Measurements from ENCODE around the gene R3HDM2. TPM values are rescaled to one million over a fixed set of nuclear protein-coding genes. Genes with fewer than 3 reads are reported as not detected.
A peak's percentile ranks its signal among the peaks of the same experiment; 100 is the strongest.

Gene R3HDM2
- total RNA-seq, 1 donor from 2014 or later: 19.2 TPM

DNA sequence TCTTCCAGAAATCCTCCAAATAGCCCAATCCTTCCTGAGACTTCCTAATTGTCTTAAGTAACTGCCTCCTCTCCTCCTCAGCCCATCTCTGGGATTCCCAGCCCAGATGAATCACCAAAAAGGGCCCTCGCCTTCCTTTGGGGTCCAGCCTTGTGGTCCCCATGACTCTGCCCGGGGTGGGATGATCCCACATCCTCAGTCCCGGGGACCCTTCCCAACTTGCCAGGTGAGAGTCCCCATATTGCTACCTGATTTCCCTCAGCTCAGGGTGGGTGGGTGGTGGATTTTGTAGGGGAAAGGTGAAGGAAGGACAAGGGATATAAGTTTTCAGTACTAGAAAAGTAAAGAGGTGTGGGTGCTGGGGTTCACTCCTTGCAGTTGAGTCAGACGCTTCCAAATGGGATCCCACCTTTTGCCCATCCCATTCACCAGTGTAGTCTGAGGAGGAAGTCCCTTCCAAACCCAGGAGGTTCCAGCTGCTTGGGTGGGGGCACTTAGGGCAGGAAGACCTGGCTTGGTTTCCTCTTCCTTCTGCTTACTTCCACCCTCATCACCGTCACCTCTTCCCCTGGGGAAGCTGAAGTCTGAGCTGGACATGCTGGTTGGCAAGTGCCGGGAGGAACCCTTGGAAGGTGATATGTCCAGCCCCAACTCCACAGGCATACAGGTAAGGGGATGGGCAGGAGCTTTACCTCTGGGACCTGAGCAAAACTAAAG lies 34.3 kb upstream of the R3HDM2 start:
- no peak overlapping the region for H2AFZ ChIP-seq (ENCODE audit: low read depth, low read length)
- H3K36me3 ChIP-seq (ENCODE audit: insufficient read depth, low read length): no peaks in the 10 kb centered on the region
- H3K4me2 ChIP-seq (ENCODE audit: low read length): no peak overlapping the region
- peak overlapping the region; percentile 22 for H3K4me3 Mint-ChIP-seq (ENCODE audit: unreplicated experiment)
- TF ChIP-seq, protein P1, sequence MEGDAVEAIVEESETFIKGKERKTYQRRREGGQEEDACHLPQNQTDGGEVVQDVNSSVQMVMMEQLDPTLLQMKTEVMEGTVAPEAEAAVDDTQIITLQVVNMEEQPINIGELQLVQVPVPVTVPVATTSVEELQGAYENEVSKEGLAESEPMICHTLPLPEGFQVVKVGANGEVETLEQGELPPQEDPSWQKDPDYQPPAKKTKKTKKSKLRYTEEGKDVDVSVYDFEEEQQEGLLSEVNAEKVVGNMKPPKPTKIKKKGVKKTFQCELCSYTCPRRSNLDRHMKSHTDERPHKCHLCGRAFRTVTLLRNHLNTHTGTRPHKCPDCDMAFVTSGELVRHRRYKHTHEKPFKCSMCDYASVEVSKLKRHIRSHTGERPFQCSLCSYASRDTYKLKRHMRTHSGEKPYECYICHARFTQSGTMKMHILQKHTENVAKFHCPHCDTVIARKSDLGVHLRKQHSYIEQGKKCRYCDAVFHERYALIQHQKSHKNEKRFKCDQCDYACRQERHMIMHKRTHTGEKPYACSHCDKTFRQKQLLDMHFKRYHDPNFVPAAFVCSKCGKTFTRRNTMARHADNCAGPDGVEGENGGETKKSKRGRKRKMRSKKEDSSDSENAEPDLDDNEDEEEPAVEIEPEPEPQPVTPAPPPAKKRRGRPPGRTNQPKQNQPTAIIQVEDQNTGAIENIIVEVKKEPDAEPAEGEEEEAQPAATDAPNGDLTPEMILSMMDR (IDR thresholded peaks at IDR 0.05; ENCODE audit: insufficient read depth, low read depth, low read length): no peak
- no peak for TF ChIP-seq EZH2 (IDR thresholded peaks at IDR 0.05; ENCODE audit: insufficient read depth, low read length)
- H3K27ac ChIP-seq (ENCODE audit: low read depth, low read length): no peak overlapping the region
- H3K9me3 Mint-ChIP-seq (ENCODE audit: unreplicated experiment): peaks cover 5% of the 10 kb centered on the region
- peaks cover 18% of the 10 kb centered on the region for H3K4me1 ChIP-seq (ENCODE audit: insufficient read depth, low read length)
- H3K4me1 Mint-ChIP-seq (ENCODE audit: low read depth, unreplicated experiment): peaks cover 8% of the 10 kb centered on the region
- no peak overlapping the region for H3K9ac ChIP-seq (ENCODE audit: low read length)
- H3K79me2 ChIP-seq (ENCODE audit: insufficient read depth, low read length): no peaks in the 10 kb centered on the region
- H3K36me3 Mint-ChIP-seq (ENCODE audit: low read depth, unreplicated experiment): peaks cover 23% of the 10 kb centered on the region
- peaks cover 59% of the 10 kb centered on the region for H3K27me3 Mint-ChIP-seq (ENCODE audit: low read depth, unreplicated experiment)
- H3K9me3 ChIP-seq (ENCODE audit: insufficient read depth, low read depth, low read length): no peaks in the 10 kb centered on the region
- H3K4me3 ChIP-seq (ENCODE audit: insufficient read depth, low read depth, low read length): no peak overlapping the region
- FAIRE-seq: no peak
- no peaks in the 10 kb centered on the region for H4K20me1 ChIP-seq (ENCODE audit: insufficient read depth, low read length)
- no peak overlapping the region for H3K27ac Mint-ChIP-seq (ENCODE audit: unreplicated experiment)
- H3K27me3 ChIP-seq (ENCODE audit: insufficient read depth, low read length): peaks cover 3% of the 10 kb centered on the region
- no peak for DNase-seq (ENCODE audit: low read depth)

DNA sequence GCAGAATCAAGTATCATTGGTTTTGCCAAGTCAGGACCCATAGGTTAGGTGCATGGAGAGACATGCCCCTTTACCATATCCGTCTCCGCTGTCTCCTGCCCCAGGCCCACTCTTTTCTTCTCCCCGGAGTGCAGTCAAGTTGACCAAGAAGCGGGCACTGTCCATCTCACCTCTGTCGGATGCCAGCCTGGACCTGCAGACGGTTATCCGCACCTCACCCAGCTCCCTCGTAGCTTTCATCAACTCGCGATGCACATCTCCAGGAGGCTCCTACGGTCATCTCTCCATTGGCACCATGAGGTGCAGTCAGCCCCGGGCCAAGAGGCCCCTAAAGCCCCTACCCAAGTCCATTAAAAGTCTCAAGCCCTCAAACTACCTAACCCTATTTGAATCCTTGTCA lies 33.7 kb upstream of the R3HDM2 start:
- Histone ChIP-seq H3K79me2 (ENCODE audit: insufficient read depth, low read length) (no peaks in the 10 kb centered on the region), H4K20me1 (ENCODE audit: insufficient read depth, low read length) (no peaks in the 10 kb centered on the region), H3K27ac (ENCODE audit: low read depth, low read length) (no peak overlapping the region), H3K4me1 (ENCODE audit: insufficient read depth, low read length) (peaks cover 18% of the 10 kb centered on the region), H3K36me3 (ENCODE audit: insufficient read depth, low read length) (no peaks in the 10 kb centered on the region), H3K9ac (ENCODE audit: low read length) (no peak overlapping the region), H3K4me3 (ENCODE audit: insufficient read depth, low read depth, low read length) (no peak overlapping the region), H3K9me3 (ENCODE audit: insufficient read depth, low read depth, low read length) (no peaks in the 10 kb centered on the region), H3K27me3 (ENCODE audit: insufficient read depth, low read length) (peaks cover 3% of the 10 kb centered on the region), H2AFZ (ENCODE audit: low read depth, low read length) (no peak overlapping the region), H3K4me2 (ENCODE audit: low read length) (no peak overlapping the region)
- TF ChIP-seq, protein P1 (IDR thresholded peaks at IDR 0.05; ENCODE audit: insufficient read depth, low read depth, low read length): no peak
- TF ChIP-seq EZH2 (IDR thresholded peaks at IDR 0.05; ENCODE audit: insufficient read depth, low read length): no peak
- Mint-ChIP-seq H3K27me3 (ENCODE audit: low read depth, unreplicated experiment) (peaks cover 55% of the 10 kb centered on the region), H3K4me1 (ENCODE audit: low read depth, unreplicated experiment) (peaks cover 9% of the 10 kb centered on the region), H3K9me3 (ENCODE audit: unreplicated experiment) (peaks cover 5% of the 10 kb centered on the region), H3K27ac (ENCODE audit: unreplicated experiment) (no peak overlapping the region), H3K4me3 (ENCODE audit: unreplicated experiment) (peak overlapping the region; percentile 22), H3K36me3 (ENCODE audit: low read depth, unreplicated experiment) (peaks cover 23% of the 10 kb centered on the region)
- DNase-seq (ENCODE audit: low read depth): no peak
- no peak for FAIRE-seq

DNA sequence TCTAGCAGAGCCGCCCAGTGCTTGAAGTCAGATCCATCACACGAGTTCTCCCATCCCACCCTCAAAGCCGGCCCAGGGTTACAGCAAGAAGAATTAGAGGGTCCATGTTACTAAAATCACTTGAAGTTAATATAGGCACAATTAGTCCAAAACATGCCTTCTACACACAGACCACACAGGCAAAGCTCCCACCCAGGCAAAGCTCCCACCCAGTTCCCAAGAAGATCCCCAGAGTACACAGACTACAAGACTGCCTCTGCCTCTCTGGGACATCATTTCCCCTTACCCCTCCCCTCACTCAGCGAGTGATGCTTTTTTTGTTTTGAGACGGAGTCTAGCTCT lies 32.0 kb upstream of the R3HDM2 start:
- FAIRE-seq (no peak), DNase-seq (ENCODE audit: low read depth) (no peak)
- Mint-ChIP-seq H3K4me1 (ENCODE audit: low read depth, unreplicated experiment) (peaks cover 18% of the 10 kb centered on the region), H3K36me3 (ENCODE audit: low read depth, unreplicated experiment) (peaks cover 14% of the 10 kb centered on the region), H3K27me3 (ENCODE audit: low read depth, unreplicated experiment) (peaks cover 39% of the 10 kb centered on the region), H3K27ac (ENCODE audit: unreplicated experiment) (no peak overlapping the region), H3K9me3 (ENCODE audit: unreplicated experiment) (peaks cover 5% of the 10 kb centered on the region), H3K4me3 (ENCODE audit: unreplicated experiment) (peak overlapping the region; percentile 95)
- Histone ChIP-seq H3K9ac (ENCODE audit: low read length) (no peak overlapping the region), H3K79me2 (ENCODE audit: insufficient read depth, low read length) (no peaks in the 10 kb centered on the region), H3K4me1 (ENCODE audit: insufficient read depth, low read length) (peaks cover 24% of the 10 kb centered on the region), H3K9me3 (ENCODE audit: insufficient read depth, low read depth, low read length) (no peaks in the 10 kb centered on the region), H3K4me2 (ENCODE audit: low read length) (peak overlapping the region; percentile 99), H2AFZ (ENCODE audit: low read depth, low read length) (no peak overlapping the region), H4K20me1 (ENCODE audit: insufficient read depth, low read length) (no peaks in the 10 kb centered on the region), H3K4me3 (ENCODE audit: insufficient read depth, low read depth, low read length) (no peak overlapping the region), H3K27me3 (ENCODE audit: insufficient read depth, low read length) (peaks cover 3% of the 10 kb centered on the region), H3K36me3 (ENCODE audit: insufficient read depth, low read length) (no peaks in the 10 kb centered on the region), H3K27ac (ENCODE audit: low read depth, low read length) (no peak overlapping the region)
- no peak for TF ChIP-seq EZH2 (IDR thresholded peaks at IDR 0.05; ENCODE audit: insufficient read depth, low read length)
- TF ChIP-seq, protein P1 (IDR thresholded peaks at IDR 0.05; ENCODE audit: insufficient read depth, low read depth, low read length): no peak

Measured in astrocyte (in vitro differentiated cells and primary cell).